Breast epithelium (tissue), 4 donors: Measurements from ENCODE around the gene NUMA1. TPM values are rescaled to one million over a fixed set of nuclear protein-coding genes. Genes with fewer than 3 reads are reported as not detected.

Source experiments
- DNase-seq, 2 donors: peaks; one replicate each; pipeline ENCODE4 v3.0.0-alpha.2; 2019; ENCODE audit warnings: low spot score in 2 of 2
- H3K27ac ChIP-seq, 2 donors: fragments of 200-600 bp; sonication (generic) in 1 of 2; one replicate each; pipeline ENCODE4 v1.5.1; 2016 to 2019; ENCODE audit warnings: mild to moderate bottlenecking in 1 of 2
- H3K27me3 ChIP-seq, 2 donors: fragments of 200-600 bp; sonication (generic) in 1 of 2; one replicate each; pipeline versions ENCODE4 v1.5.1 to v1.6.0; 2017 to 2019; ENCODE audit warnings: control low read depth in 1 of 2, mild to moderate bottlenecking in 1 of 2
- H3K36me3 ChIP-seq: fragments of 200-600 bp; one replicate; pipeline ENCODE4 v1.5.1; 2019
- H3K4me1 ChIP-seq, 2 donors: fragments of 200-600 bp; sonication (generic); one replicate each; pipeline ENCODE4 v1.5.1; 2016 to 2019; ENCODE audit warnings: control low read depth in 1 of 2
- H3K4me3 ChIP-seq, 3 donors: fragments of 200-600 bp; sonication (generic); 1 replicate in 2 of 3; 2 replicates in 1 of 3; pipeline ENCODE4 v1.5.1; 2016 to 2019; ENCODE audit warnings: mild to moderate bottlenecking in 3 of 3, moderate library complexity in 2 of 3
- H3K9me3 ChIP-seq, 2 donors: fragments of 200-600 bp; sonication (generic) in 1 of 2; one replicate each; pipeline ENCODE4 v1.5.1; 2016 to 2019; ENCODE audit warnings: control low read depth in 1 of 2
- POLR2A ChIP-seq: fragments of 450-650 bp; IDR thresholded peaks from one replicate; pipeline ENCODE4 v1.6.1; 2016; ENCODE audit warnings: antibody characterized with exemption, mild to moderate bottlenecking, moderate library complexity
- POLR2AphosphoS5 ChIP-seq, 3 donors: sonication (generic); formaldehyde crosslinking; IDR thresholded peaks; one replicate each; pipeline ENCODE4 v1.6.1; 2017; ENCODE audit warnings: antibody characterized with exemption in 3 of 3
- intact Hi-C: fragments of 100-400 bp; cut with DNase I; formaldehyde crosslinking; loops from one replicate; pipeline ENCODE4 v1.15.1; 2023; ENCODE audit warnings: low total_unique reads
- total RNA-seq, 3 donors: library from RNA; depleted of rRNA; stranded (reverse); fragments of >200 nt; gene quantifications; one replicate each; pipeline ENCODE4 v1.1.0, GENCODE V29; 2016
- TF ChIP-seq, protein P1 (sequence below), 3 donors: fragments of 450-650 bp; IDR thresholded peaks; one replicate each; pipeline ENCODE4 v1.5.1; 2016 to 2017; ENCODE audit warnings: antibody characterized with exemption in 3 of 3, mild to moderate bottlenecking in 3 of 3, moderate library complexity in 3 of 3

Gene NUMA1
- total RNA-seq, 3 donors from 2014 or later = 240 to 412 (median 283) TPM

DNA sequence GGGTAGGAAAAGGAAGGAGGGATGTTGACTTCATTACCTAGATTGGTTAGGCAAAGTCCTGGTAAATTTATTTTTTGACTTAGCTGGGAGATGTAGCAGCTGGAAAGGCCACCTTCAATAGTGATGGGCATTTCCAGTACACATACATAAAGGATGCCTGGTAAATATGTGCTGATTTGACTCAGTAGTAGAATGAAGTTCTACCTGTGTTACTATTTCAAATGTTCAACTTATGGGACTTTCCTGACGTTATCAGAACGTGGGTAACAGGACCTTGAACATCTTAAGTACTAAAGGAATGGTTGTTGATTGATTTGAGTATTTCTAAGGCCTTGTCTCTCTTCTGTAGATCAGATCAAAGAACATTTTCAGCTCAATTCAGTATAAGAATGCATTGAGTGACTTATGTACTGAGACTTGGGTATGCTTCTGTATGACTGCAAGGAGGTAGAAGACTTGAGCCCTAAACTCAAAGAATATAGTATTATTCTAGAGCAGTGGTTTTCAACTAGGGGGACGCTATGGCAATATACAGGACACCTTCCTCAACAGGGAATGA is 124.4 kb downstream of the NUMA1 start:
- no peak for DNase-seq
- Histone ChIP-seq H3K4me3 (no peak overlapping the region), H3K4me1 (no peaks in the 10 kb centered on the region), H3K9me3 (no peaks in the 10 kb centered on the region), H3K27me3 (no peaks in the 10 kb centered on the region), H3K27ac (no peak overlapping the region), H3K36me3 (no peaks in the 10 kb centered on the region)
- TF ChIP-seq POLR2A = no peak
- TF ChIP-seq, protein P1, sequence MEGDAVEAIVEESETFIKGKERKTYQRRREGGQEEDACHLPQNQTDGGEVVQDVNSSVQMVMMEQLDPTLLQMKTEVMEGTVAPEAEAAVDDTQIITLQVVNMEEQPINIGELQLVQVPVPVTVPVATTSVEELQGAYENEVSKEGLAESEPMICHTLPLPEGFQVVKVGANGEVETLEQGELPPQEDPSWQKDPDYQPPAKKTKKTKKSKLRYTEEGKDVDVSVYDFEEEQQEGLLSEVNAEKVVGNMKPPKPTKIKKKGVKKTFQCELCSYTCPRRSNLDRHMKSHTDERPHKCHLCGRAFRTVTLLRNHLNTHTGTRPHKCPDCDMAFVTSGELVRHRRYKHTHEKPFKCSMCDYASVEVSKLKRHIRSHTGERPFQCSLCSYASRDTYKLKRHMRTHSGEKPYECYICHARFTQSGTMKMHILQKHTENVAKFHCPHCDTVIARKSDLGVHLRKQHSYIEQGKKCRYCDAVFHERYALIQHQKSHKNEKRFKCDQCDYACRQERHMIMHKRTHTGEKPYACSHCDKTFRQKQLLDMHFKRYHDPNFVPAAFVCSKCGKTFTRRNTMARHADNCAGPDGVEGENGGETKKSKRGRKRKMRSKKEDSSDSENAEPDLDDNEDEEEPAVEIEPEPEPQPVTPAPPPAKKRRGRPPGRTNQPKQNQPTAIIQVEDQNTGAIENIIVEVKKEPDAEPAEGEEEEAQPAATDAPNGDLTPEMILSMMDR (IDR thresholded peaks at IDR 0.05) = no peak
- TF ChIP-seq POLR2AphosphoS5 (IDR thresholded peaks at IDR 0.05) = no peak
- intact Hi-C loops = no loop called here

Other genes with a start within 250 kb of the NUMA1 start
- not detected for gene DEFB108B, start 247.3 kb downstream of the NUMA1 start, total RNA-seq
- gene DEFB131B, start 202.1 kb downstream of the NUMA1 start, total RNA-seq = not detected
- 10 to 100 TPM; 10.2 to 14.0 (median 12.8) TPM for gene XNDC1N, start 151.9 kb downstream of the NUMA1 start, total RNA-seq
- 10 to 100 TPM; 21.8 to 39.0 (median 37.3) TPM for gene RNF121, start 151.5 kb downstream of the NUMA1 start, total RNA-seq
- gene IL18BP, start 81.6 kb downstream of the NUMA1 start, total RNA-seq = 10 to 100 TPM in 2 of 3 donors, 1 to 10 TPM in 1; 2.6 to 10.4 (median 10.2) TPM
- 100 to 1,000 TPM in 1 of 3 donors, 10 to 100 TPM in 2; 14.9 to 103 (median 17.1) TPM for gene LRRC51, start 308 bp upstream of the NUMA1 start, total RNA-seq
- gene LAMTOR1, start 22.8 kb upstream of the NUMA1 start, total RNA-seq = 100 to 1,000 TPM in 2 of 3 donors, 10 to 100 TPM in 1; 87.2 to 120 (median 112) TPM
- gene TOMT, start 25.4 kb upstream of the NUMA1 start, total RNA-seq = not detected
- 10 to 100 TPM; 12.1 to 22.4 (median 21.4) TPM for gene ANAPC15, start 32.2 kb upstream of the NUMA1 start, total RNA-seq
- gene FOLR3, start 55.2 kb upstream of the NUMA1 start, total RNA-seq = under 1 TPM in 1 of 3 donors, not detected in 2; 0.48 TPM
- gene FOLR1, start 111.6 kb upstream of the NUMA1 start, total RNA-seq = 10 to 100 TPM in 2 of 3 donors, not detected in 1; 11.8 to 45.2 TPM
- 100 to 1,000 TPM in 1 of 3 donors, 10 to 100 TPM in 1, 1 to 10 TPM in 1; 5.2 to 143 (median 16.7) TPM for gene FOLR2, start 136.3 kb upstream of the NUMA1 start, total RNA-seq
- 10 to 100 TPM; 47.2 to 91.8 (median 73.1) TPM for gene INPPL1, start 144.2 kb upstream of the NUMA1 start, total RNA-seq
- gene PHOX2A, start 163.6 kb upstream of the NUMA1 start, total RNA-seq = not detected